ENCODE data around the gene CHMP2B.
"Not testable (repeated sequence)": the region's sequence is repeated elsewhere in the genome, so short reads cannot be mapped to it uniquely, and the experiment has no call there.

DNA sequence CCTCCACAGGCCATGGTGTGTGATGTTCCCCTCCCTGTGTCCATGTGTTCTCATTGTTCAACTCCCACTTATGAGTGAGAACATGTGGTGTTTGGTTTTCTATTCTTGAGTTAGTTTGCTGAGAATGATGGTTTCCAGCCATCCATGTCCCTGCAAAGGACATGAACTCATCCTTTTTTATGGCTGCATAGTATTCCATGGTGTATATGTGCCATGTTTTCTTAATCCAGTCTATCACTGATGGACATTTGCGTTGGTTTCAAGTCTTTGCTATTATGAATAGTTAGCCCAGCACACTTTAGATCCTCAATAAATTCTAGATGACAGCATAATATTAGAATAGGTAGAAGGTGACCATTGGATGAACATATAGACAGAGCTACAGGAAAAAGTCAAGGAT lies 77.9 kb downstream of the CHMP2B start:
- TF ChIP-seq, protein P1, sequence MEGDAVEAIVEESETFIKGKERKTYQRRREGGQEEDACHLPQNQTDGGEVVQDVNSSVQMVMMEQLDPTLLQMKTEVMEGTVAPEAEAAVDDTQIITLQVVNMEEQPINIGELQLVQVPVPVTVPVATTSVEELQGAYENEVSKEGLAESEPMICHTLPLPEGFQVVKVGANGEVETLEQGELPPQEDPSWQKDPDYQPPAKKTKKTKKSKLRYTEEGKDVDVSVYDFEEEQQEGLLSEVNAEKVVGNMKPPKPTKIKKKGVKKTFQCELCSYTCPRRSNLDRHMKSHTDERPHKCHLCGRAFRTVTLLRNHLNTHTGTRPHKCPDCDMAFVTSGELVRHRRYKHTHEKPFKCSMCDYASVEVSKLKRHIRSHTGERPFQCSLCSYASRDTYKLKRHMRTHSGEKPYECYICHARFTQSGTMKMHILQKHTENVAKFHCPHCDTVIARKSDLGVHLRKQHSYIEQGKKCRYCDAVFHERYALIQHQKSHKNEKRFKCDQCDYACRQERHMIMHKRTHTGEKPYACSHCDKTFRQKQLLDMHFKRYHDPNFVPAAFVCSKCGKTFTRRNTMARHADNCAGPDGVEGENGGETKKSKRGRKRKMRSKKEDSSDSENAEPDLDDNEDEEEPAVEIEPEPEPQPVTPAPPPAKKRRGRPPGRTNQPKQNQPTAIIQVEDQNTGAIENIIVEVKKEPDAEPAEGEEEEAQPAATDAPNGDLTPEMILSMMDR (conservative IDR thresholded peaks at IDR 0.05; ENCODE audit: low read depth, low read length): not testable (repeated sequence)
- not testable (repeated sequence) for TF ChIP-seq EZH2 (IDR thresholded peaks at IDR 0.05; ENCODE audit: low read length, unreplicated experiment); EZH2phosphoT487 (IDR thresholded peaks at IDR 0.05; ENCODE audit: borderline replicate concordance, low read length)

All from PC-3 (cell line).